HEK293 (cell line): ENCODE data around the gene TM4SF5.

Experiments
- GLIS1 ChIP-seq: fragments of 450-650 bp; formaldehyde crosslinking; IDR thresholded peaks from 2 replicates; pipeline ENCODE4 v1.5.1; 2016; ENCODE audit warnings: missing biosample characterization, missing genetic modification characterization
- GLIS2 ChIP-seq: fragments of 450-650 bp; formaldehyde crosslinking; IDR thresholded peaks from 2 replicates; pipeline ENCODE4 v1.5.1; 2016; ENCODE audit warnings: missing biosample characterization, missing genetic modification characterization
- HOXD13 ChIP-seq: sonication (generic); formaldehyde crosslinking; IDR thresholded peaks from 2 replicates; pipeline ENCODE4 v1.8.0; 2022; ENCODE audit warnings: missing genetic modification reagents, borderline replicate concordance
- IKZF3 ChIP-seq: fragments of 450-650 bp; IDR thresholded peaks from 2 replicates; pipeline ENCODE4 v1.5.0; 2018; ENCODE audit warnings: missing biosample characterization, mild to moderate bottlenecking, missing genetic modification characterization, moderate library complexity
- KLF1 ChIP-seq: fragments of 450-650 bp; formaldehyde crosslinking; IDR thresholded peaks from 2 replicates; pipeline ENCODE4 v1.5.1; 2016; ENCODE audit warnings: missing biosample characterization, missing genetic modification characterization
- KLF9 ChIP-seq: fragments of 450-650 bp; formaldehyde crosslinking; IDR thresholded peaks from 2 replicates; pipeline ENCODE4 v1.5.1; 2016; ENCODE audit warnings: missing biosample characterization, missing genetic modification characterization, low read depth
- OSR2 ChIP-seq: fragments of 450-650 bp; formaldehyde crosslinking; IDR thresholded peaks from 2 replicates; pipeline ENCODE4 v1.5.1; 2016; ENCODE audit warnings: missing biosample characterization, missing genetic modification characterization
- OVOL3 ChIP-seq: fragments of 450-650 bp; formaldehyde crosslinking; IDR thresholded peaks from 2 replicates; pipeline ENCODE4 v1.5.1; 2016; ENCODE audit warnings: missing biosample characterization, missing genetic modification characterization
- PATZ1 ChIP-seq: fragments of 450-650 bp; formaldehyde crosslinking; IDR thresholded peaks from 2 replicates; pipeline ENCODE4 v1.5.1; 2016; ENCODE audit warnings: missing biosample characterization, missing genetic modification characterization
- PRDM6 ChIP-seq: fragments of 450-650 bp; formaldehyde crosslinking; IDR thresholded peaks from 2 replicates; pipeline ENCODE4 v1.5.1; 2017; ENCODE audit warnings: missing biosample characterization, missing genetic modification characterization
- RBAK ChIP-seq: fragments of 450-650 bp; formaldehyde crosslinking; IDR thresholded peaks from 2 replicates; pipeline ENCODE4 v1.5.1; 2016; ENCODE audit warnings: missing biosample characterization, missing genetic modification characterization
- SCRT2 ChIP-seq: fragments of 450-650 bp; formaldehyde crosslinking; IDR thresholded peaks from 2 replicates; pipeline ENCODE4 v1.5.1; 2016; ENCODE audit warnings: missing biosample characterization, missing genetic modification characterization
- SETDB1 ChIP-seq: IDR thresholded peaks from one replicate; pipeline ENCODE4 v1.6.1; 2017; ENCODE audit warnings: mild to moderate bottlenecking, low read length, moderate library complexity, mixed read lengths; ENCODE audit not compliant: insufficient read length
- ZBTB20 ChIP-seq: fragments of 450-650 bp; formaldehyde crosslinking; IDR thresholded peaks from 2 replicates; pipeline ENCODE4 v1.5.1; 2016; ENCODE audit warnings: missing biosample characterization, missing genetic modification characterization
- ZEB2 ChIP-seq: fragments of 450-650 bp; formaldehyde crosslinking; IDR thresholded peaks from 2 replicates; pipeline ENCODE4 v1.5.1; 2016; ENCODE audit warnings: missing biosample characterization, missing genetic modification characterization
- ZNF121 ChIP-seq: fragments of 450-650 bp; formaldehyde crosslinking; IDR thresholded peaks from 2 replicates; pipeline ENCODE4 v1.5.1; 2016; ENCODE audit warnings: missing biosample characterization, missing genetic modification characterization
- ZNF138 ChIP-seq: fragments of 450-650 bp; formaldehyde crosslinking; IDR thresholded peaks from 2 replicates; pipeline ENCODE4 v1.5.1; 2016; ENCODE audit warnings: missing biosample characterization, missing genetic modification characterization, borderline replicate concordance
- ZNF202 ChIP-seq: fragments of 450-650 bp; formaldehyde crosslinking; IDR thresholded peaks from 2 replicates; pipeline ENCODE4 v1.5.1; 2016; ENCODE audit warnings: missing biosample characterization, missing genetic modification characterization, borderline replicate concordance
- ZNF223 ChIP-seq: fragments of 450-650 bp; formaldehyde crosslinking; IDR thresholded peaks from 2 replicates; pipeline ENCODE4 v1.5.1; 2016; ENCODE audit warnings: missing biosample characterization, missing genetic modification characterization
- ZNF24 ChIP-seq: fragments of 450-650 bp; formaldehyde crosslinking; IDR thresholded peaks from 2 replicates; pipeline ENCODE4 v1.5.1; 2016; ENCODE audit warnings: missing biosample characterization, missing genetic modification characterization
- ZNF248 ChIP-seq: fragments of 450-650 bp; formaldehyde crosslinking; IDR thresholded peaks from 2 replicates; pipeline ENCODE4 v1.5.1; 2017; ENCODE audit warnings: missing biosample characterization, missing genetic modification characterization
- ZNF302 ChIP-seq: fragments of 450-650 bp; formaldehyde crosslinking; IDR thresholded peaks from 2 replicates; pipeline ENCODE4 v1.5.1; 2016; ENCODE audit warnings: missing biosample characterization, missing genetic modification characterization, low read depth
- ZNF335 ChIP-seq: fragments of 450-650 bp; formaldehyde crosslinking; conservative IDR thresholded peaks from 2 replicates; pipeline ENCODE4 v1.5.1; 2016; ENCODE audit warnings: missing biosample characterization, missing genetic modification characterization
- ZNF37A ChIP-seq: fragments of 450-650 bp; IDR thresholded peaks from 2 replicates; pipeline ENCODE4 v1.5.1; 2018; ENCODE audit warnings: missing biosample characterization, missing genetic modification characterization
- ZNF404 ChIP-seq: fragments of 450-650 bp; formaldehyde crosslinking; IDR thresholded peaks from 2 replicates; pipeline ENCODE4 v1.5.1; 2017; ENCODE audit warnings: missing biosample characterization, missing genetic modification characterization
- ZNF416 ChIP-seq: fragments of 450-650 bp; formaldehyde crosslinking; IDR thresholded peaks from 2 replicates; pipeline ENCODE4 v1.5.1; 2016; ENCODE audit warnings: missing biosample characterization, missing genetic modification characterization
- ZNF426 ChIP-seq: fragments of 450-650 bp; formaldehyde crosslinking; IDR thresholded peaks from 2 replicates; pipeline ENCODE4 v1.5.1; 2017; ENCODE audit warnings: missing biosample characterization, missing genetic modification characterization, mild to moderate bottlenecking, inconsistent platforms, moderate library complexity
- ZNF48 ChIP-seq: fragments of 450-650 bp; formaldehyde crosslinking; IDR thresholded peaks from 2 replicates; pipeline ENCODE4 v1.5.1; 2016; ENCODE audit warnings: missing biosample characterization, missing genetic modification characterization
- ZNF549 ChIP-seq: fragments of 450-650 bp; IDR thresholded peaks from 2 replicates; pipeline ENCODE4 v1.5.1; 2018; ENCODE audit warnings: missing biosample characterization, missing genetic modification characterization, mild to moderate bottlenecking, inconsistent platforms, moderate library complexity
- ZNF571 ChIP-seq: fragments of 450-650 bp; formaldehyde crosslinking; IDR thresholded peaks from 2 replicates; pipeline ENCODE4 v1.5.0; 2017; ENCODE audit warnings: missing biosample characterization, missing genetic modification characterization
- ZNF596 ChIP-seq: fragments of 450-650 bp; IDR thresholded peaks from 2 replicates; pipeline ENCODE4 v1.5.0; 2018; ENCODE audit warnings: missing biosample characterization, mild to moderate bottlenecking, missing genetic modification characterization, moderate library complexity
- ZNF624 ChIP-seq: fragments of 450-650 bp; formaldehyde crosslinking; IDR thresholded peaks from 2 replicates; pipeline ENCODE4 v1.5.1; 2017; ENCODE audit warnings: missing biosample characterization, missing genetic modification characterization
- ZNF664 ChIP-seq: fragments of 450-650 bp; formaldehyde crosslinking; IDR thresholded peaks from 2 replicates; pipeline ENCODE4 v1.5.1; 2016; ENCODE audit warnings: missing biosample characterization, missing genetic modification characterization
- ZNF677 ChIP-seq: fragments of 450-650 bp; IDR thresholded peaks from 2 replicates; pipeline ENCODE4 v1.5.0; 2018; ENCODE audit warnings: missing biosample characterization, mild to moderate bottlenecking, missing genetic modification characterization, moderate library complexity
- ZNF830 ChIP-seq: fragments of 450-650 bp; IDR thresholded peaks from 2 replicates; pipeline ENCODE4 v1.5.0; 2018; ENCODE audit warnings: missing biosample characterization, missing genetic modification characterization, low read depth, mild to moderate bottlenecking, moderate library complexity
- ZSCAN23 ChIP-seq: fragments of 450-650 bp; formaldehyde crosslinking; IDR thresholded peaks from 2 replicates; pipeline ENCODE4 v1.5.1; 2016; ENCODE audit warnings: missing biosample characterization, missing genetic modification characterization
- TF ChIP-seq, protein P1 (sequence below): fragments of 450-650 bp; formaldehyde crosslinking; IDR thresholded peaks from 2 replicates; pipeline ENCODE4 v1.5.1; 2016; ENCODE audit warnings: missing biosample characterization, missing genetic modification characterization

TM4SF5 gene

GRCh38 chr17:4806777-4807604 is 35.3 kb downstream of the TM4SF5 start, which contains the start of gene PLD2 (continued):
- TF ChIP-seq PATZ1 (tag by site-specific recombination): peak; percentile 57; the same call in 1 of the 2 replicates
- peak; percentile 86 for TF ChIP-seq GLIS1 (tag by site-specific recombination)
- TF ChIP-seq ZNF202: no peak
- 0 out of 2 replicates have a peak, but pooled peaks have one; percentile 32 for TF ChIP-seq ZEB2 (tag by site-specific recombination)
- TF ChIP-seq ZNF223 (tag by site-specific recombination): no peak
- no peak for TF ChIP-seq ZNF121 (tag by site-specific recombination)
- no peak for TF ChIP-seq ZNF248 (tag by site-specific recombination)
- TF ChIP-seq OVOL3: no peak
- no peak for TF ChIP-seq OSR2
- TF ChIP-seq PRDM6 (tag by site-specific recombination): no peak
- no peak for TF ChIP-seq SETDB1
- TF ChIP-seq ZNF302 (tag by site-specific recombination): no peak
- TF ChIP-seq ZNF404 (tag by site-specific recombination): no peak
- no peak for TF ChIP-seq ZNF24 (tag by site-specific recombination)
- peak; percentile 23; the same call in 1 of the 2 replicates for TF ChIP-seq KLF1 (tag by site-specific recombination)
- TF ChIP-seq ZNF48 (tag by site-specific recombination): no peak
- TF ChIP-seq RBAK: no peak
- no peak for TF ChIP-seq KLF9 (tag by site-specific recombination)
- no peak for TF ChIP-seq HOXD13 (CRISPR knock-in tag)
- no peak for TF ChIP-seq ZNF624
- 0 out of 2 replicates have a peak, but pooled peaks have one; percentile 10 for TF ChIP-seq IKZF3 (tag by site-specific recombination)
- TF ChIP-seq ZNF596 (tag by site-specific recombination): peak; percentile 41; the same call in 1 of the 2 replicates
- TF ChIP-seq ZNF335 (tag by site-specific recombination): no peak
- no peak for TF ChIP-seq SCRT2 (tag by site-specific recombination)
- no peak for TF ChIP-seq ZNF549 (tag by site-specific recombination)
- no peak for TF ChIP-seq ZNF138
- no peak for TF ChIP-seq ZNF830 (tag by site-specific recombination)
- TF ChIP-seq ZNF37A (tag by site-specific recombination): no peak
- TF ChIP-seq ZNF426 (tag by site-specific recombination): no peak
- no peak for TF ChIP-seq ZNF677 (tag by site-specific recombination)
- TF ChIP-seq, protein P1, sequence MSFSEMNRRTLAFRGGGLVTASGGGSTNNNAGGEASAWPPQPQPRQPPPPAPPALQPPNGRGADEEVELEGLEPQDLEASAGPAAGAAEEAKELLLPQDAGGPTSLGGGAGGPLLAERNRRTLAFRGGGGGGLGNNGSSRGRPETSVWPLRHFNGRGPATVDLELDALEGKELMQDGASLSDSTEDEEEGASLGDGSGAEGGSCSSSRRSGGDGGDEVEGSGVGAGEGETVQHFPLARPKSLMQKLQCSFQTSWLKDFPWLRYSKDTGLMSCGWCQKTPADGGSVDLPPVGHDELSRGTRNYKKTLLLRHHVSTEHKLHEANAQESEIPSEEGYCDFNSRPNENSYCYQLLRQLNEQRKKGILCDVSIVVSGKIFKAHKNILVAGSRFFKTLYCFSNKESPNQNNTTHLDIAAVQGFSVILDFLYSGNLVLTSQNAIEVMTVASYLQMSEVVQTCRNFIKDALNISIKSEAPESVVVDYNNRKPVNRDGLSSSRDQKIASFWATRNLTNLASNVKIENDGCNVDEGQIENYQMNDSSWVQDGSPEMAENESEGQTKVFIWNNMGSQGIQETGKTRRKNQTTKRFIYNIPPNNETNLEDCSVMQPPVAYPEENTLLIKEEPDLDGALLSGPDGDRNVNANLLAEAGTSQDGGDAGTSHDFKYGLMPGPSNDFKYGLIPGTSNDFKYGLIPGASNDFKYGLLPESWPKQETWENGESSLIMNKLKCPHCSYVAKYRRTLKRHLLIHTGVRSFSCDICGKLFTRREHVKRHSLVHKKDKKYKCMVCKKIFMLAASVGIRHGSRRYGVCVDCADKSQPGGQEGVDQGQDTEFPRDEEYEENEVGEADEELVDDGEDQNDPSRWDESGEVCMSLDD (tag by site-specific recombination): peak; percentile 44; the same call in 1 of the 2 replicates
- no peak for TF ChIP-seq ZNF416 (tag by site-specific recombination)
- TF ChIP-seq ZNF571 (tag by site-specific recombination): no peak
- no peak for TF ChIP-seq ZSCAN23
- peak; percentile 86 for TF ChIP-seq GLIS2 (tag by site-specific recombination)
- TF ChIP-seq ZBTB20 (tag by site-specific recombination): peak; percentile 50
- no peak for TF ChIP-seq ZNF664 (tag by site-specific recombination)
